Measurements from ENCODE around the gene MGST3.
A peak's percentile ranks its signal among the peaks of the same experiment; 100 is the strongest.
"Not testable (repeated sequence)": the region's sequence is repeated elsewhere in the genome, so short reads cannot be mapped to it uniquely, and the experiment has no call there.

MGST3 gene

DNA sequence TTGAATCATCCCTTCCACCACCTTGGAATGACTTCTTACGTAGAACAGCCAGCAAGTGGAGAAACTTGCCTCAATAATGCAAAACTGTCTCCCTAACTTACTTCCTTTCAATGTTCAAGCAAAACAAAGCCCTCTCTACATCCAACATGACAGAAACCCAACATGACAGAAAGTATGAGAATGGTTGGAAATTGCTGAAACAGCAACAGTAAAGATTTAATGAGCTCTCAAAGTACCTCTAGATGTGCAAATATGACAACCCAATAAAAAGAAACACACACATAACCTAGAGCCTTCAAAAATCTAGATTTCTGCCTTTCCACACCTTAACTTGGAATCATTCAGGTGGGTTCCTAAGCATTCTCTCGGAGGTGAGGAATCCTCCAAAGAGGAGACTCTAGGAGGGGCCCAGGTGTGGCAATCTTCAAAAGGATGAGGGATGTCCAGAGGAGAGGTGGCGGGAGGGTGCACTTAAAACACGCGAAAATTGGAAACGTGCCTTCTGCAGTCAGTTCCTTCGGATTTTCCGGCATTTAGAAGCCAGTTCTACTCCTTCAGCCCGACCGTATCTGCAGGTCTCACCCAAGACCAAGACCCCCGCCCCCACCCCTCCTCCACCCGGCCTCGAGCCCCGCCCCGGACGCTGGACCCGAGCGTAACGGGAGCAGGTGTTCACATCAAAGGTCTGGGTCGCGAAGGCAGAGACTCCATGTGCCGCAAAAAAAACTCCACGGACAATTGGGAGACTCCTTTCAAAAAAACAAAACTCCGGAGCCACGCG is 996 bp upstream of the MGST3 start:
- no peak for DNase-seq

DNA sequence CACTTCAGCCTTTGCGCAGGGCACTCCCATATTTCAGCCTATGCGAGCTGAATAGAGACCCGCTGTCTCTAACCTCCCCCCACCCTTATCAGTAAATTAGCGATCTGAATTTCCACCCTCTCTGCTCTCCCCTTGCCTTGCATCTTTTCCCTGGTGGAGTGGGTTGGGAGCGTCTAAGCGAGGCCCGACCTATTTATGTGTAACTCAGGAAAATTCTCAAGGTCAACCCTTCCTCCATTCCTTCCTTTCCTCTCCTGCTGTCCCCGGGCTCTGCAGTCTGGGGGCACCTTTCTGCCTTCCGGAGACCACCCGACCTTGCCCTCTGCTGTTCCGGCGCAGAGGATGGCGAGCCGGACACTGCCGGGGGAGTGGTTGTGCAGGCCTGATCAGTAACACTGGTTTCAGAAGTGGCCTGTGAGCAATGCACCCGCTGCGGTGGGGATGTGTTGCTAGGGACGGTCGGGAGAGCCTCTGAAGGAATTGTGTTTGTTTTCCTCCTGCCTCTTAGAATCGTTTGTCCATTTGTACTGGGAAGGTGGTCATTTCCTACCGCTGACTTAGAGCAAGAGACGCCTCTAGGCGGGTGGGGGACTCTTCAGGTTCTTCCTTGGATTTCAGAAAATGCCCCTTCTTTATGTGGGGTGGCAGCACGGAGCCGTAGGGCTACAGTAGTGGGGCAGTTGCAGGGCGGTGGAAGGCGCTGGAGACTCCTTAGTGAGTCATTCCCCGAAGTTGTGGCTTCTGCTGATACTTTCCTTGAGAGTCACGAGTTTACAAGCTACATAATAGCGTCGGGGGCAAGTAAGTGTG is 513 bp downstream of the MGST3 start:
- peak; percentile 16 to 24 for DNase-seq

DNA sequence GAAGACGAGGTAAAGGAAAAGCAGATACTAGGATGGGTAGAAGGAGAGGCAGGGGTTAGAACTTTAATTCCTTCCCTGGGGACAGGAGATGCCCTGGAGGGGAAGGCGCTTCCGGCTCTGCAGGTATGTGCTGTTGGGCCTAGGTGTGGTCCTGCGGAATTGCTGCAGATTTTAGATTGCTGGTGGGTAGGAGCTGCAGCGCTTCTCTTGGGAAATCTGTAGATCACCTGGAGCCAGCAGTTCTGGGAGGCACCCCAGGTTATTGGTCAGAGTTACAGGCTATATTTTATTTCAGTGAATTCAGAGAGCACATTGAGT is 1.1 kb downstream of the MGST3 start:
- DNase-seq: no peak

DNA sequence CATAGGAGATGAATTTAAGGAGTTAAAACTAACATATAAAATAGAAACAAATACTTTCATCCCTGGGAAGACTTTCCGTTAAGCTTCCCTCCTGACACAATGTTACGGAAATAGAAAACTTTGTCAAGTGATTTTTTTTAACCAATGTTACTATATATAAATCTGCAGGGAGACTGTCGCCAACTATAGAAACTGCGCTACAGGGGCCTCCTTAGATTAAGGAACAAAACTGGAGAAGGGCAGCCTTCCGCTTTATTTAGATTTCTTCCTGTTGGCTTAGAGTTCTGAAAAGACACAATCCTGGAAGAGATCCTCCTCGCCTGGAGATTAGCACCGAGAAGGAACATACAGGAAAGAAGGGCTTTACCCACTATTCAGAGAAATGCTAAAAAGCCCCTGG is 1.5 kb downstream of the MGST3 start:
- no peak for DNase-seq

DNA sequence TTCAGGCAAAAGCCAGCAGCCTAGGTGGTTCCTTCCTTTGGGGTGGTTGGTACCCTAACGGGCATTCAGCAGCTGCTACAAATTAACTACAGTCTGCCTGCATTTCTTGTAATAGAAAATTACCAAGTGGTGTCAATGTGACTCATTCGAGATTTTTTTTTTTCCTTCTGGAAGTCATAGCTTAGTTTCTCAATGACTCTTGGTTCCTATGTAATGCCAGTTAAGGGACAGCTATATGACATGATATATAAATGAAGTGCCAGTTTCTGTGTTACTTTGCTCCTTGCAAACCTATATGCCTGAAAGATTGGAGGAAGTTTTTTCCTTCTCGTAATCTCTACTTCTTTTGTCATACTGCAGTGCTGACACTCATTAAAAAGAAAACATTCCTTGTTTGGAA is 2.6 kb downstream of the MGST3 start:
- DNase-seq: no peak

DNA sequence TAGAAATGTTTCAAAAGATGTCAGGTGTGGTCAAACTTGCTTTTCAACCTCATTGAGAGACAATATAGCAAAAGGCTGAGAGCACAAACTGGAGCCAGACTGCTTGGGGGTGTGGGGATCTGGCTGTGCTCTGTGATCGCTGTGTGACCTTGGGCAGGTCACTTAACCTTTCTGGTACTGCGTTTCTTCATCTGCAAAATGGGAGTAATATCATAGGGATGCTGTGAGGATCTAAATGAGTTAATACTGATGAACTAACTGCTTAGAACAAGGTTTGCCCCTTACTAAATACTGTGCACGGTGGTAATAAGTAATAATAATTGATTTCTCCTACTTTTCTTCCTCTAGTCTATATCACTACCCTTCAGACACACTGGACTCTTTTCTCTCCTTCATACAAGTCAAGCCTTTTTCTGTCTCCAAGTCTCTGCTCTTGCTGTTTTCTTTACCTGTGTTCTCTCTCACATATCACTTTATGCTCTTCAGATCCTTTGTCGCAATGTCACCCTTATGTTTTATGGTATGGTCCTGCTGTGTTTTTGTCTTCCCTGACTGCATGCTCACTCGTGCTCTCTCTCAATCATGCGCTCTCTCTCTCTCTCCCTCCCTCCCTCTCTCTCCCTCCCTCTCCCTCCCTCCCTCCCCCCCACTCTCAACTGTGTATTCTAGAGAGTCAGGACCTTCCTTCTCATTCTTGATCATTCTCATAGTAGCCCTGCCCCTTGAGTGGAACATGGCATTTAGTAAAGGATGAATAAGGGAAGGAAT is 3.3 kb downstream of the MGST3 start:
- no peak for DNase-seq

DNA sequence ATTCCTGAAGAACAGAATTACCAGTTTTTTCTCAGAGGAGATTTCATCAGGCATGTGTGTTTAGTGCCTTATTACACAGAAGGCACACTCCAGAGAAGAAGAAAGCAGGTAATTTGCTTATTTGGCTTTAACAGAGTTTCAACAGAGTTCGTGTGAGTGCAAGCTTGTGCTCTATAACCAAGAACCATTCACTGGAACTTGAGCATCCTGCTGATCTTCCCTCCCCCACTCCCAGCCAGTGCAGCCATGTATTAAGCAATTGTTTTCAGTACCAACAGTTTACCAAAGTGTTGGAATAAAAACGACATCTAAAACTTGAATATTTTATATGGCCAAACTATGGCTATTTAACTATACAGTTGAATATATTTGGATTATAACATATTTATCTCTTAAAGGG is 4.3 kb downstream of the MGST3 start:
- no peak for DNase-seq

DNA sequence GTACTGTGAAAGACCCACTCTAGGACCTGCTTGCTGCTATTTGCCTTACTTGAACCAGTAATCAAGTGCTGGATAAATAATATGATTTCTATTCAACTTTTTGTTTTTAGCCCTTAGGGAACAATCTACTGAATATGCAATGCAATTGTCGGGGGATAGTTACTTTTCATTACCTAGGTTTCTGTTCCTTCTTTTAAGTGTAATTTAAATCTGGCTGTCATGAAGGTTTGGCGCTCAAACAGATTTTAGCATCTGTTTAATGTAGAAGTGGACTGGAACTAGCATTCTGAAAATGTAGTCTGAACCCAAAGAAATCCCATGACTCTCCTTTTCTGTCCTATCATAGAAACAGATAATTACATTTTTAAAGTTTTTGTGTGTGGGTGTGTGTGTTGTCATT is 4.8 kb downstream of the MGST3 start:
- DNase-seq: no peak

DNA sequence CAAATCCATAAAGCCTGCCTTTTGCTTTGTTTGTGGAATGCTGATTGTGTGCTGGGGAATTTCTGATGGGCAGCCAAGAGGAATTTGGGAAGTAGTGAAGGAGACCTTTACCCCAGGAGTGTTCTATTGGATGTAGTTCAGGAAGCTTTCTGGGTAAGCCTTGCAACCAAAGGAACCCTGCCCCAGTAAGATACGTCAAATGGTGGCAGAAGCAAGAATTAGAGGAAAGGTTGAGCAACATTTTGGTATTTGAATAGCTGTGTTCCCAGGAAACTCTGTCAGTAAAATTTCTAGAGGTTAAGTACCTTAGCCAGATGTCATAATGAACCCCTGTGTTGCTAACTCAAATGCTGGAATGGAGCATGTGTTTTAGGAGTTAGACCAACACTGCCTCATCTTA is 6.4 kb downstream of the MGST3 start:
- no peak for DNase-seq

DNA sequence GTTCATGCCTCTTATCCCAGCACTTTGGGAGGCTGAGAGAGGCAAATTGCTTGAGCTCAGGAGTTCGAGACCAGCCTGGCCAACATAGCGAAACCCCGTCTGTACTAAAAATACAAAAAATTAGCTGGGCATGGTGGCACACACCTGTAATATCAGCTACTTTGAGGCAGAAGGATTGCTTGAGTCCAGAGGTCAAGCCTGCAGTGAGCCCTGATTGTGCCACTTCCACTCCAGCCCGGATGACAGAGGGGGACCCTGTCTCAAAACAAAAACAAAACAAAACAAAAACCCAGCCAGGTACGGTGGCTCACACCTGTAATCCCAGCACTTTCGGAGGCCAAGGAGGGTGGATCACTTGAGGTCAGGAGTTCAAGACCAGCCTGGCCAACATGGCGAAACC is 7.2 kb downstream of the MGST3 start:
- not testable (repeated sequence) for DNase-seq

DNA sequence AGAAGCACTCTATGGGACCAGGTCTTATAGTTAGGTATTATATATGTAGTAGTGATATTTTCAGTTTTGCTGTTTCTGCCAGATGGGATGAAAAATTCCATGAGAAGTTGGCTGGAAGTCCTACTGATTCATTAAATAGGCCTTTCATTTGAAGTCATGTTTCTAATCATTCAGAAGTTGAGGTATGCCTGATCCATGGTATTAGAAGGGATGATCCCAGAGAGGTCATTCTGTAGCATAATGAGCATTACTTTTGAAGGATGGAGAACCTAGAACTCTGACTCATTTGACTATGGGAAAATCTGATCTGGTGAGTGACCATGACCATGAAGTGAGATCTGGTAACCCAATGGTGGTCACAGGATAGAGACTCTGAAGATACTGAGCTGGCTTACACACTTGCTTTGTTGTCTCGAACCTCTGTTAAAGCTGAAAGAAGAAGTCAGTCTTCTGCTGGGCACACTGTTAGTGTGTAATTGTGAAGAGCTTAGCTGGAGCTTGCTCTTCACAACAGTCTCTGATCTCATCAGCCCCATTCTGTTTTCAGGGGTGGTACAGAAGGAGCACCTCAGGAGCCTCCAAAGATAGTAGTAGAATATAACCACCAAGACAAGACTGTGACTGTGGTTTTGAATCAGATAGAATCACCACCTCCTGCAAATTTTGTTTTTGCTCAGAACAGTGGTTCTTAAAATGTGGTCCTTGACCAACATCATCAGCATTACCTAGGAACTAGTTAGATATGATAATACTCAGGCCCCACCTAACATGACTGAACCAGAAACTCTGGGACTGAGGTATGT is 9.0 kb downstream of the MGST3 start:
- no peak for DNase-seq

DNA sequence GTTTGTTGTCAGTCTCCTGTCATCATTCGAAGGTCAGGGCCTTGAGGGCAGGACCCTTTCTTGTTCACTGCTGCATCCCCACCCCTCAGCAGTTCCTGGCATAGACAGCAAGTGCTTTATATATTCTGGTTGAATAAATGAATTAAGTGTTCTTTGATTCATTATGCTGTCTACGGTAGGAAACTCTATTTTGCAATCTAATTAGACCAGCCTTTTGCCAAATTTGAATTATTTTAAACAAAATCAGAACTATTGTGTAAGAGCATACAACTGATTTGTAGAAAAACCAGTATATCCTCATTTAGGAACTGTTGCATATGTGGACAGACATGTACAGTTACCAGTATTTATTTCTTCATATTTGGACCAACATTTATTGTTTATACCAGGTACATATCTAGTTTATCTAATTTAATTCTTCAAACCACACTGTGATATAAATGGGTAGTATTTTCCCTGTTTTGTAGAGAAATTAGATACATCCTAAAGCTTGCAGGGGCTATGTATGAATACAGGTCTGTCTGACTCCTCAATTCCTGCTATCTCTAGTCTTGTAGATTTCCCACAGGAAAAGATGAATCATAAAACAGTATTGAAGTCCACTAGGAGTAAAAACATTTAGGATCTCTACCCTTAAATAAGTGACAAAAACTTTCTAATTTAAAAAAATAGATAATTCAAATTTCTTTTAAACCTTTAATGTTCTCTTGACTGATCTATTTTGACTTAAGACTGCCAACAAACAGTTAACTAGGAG is 10.4 kb downstream of the MGST3 start:
- DNase-seq: no peak

DNA sequence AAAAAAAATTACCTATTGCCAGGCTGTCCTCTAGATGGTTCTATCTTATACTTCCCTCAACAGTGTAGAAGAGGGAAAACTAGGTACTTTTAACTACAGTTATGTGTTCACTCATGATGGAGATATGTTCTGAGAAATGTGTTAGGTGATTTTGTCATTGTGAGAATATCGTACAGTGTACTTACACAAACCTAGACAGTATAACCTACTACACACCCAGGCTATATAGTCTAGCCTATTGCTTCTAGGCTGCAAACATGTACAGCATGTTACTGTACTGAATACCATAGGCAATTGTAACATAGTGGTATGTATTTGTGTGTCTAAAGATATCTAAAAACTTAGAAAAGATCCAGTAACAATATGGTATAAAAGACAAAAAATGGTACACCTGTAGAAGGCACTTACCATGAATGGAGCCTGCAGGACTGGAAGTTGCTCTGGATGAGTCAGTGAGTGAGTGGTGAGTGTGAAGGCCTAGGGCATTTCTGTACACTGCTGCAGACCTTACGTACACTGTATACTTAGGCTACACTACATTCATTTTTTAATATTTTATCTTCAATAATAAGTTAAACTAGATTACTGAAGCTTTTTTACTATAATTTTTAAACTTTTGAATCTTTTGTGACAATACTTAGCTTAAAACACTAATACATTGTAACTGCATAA is 13.2 kb downstream of the MGST3 start:
- DNase-seq: no peak

DNA sequence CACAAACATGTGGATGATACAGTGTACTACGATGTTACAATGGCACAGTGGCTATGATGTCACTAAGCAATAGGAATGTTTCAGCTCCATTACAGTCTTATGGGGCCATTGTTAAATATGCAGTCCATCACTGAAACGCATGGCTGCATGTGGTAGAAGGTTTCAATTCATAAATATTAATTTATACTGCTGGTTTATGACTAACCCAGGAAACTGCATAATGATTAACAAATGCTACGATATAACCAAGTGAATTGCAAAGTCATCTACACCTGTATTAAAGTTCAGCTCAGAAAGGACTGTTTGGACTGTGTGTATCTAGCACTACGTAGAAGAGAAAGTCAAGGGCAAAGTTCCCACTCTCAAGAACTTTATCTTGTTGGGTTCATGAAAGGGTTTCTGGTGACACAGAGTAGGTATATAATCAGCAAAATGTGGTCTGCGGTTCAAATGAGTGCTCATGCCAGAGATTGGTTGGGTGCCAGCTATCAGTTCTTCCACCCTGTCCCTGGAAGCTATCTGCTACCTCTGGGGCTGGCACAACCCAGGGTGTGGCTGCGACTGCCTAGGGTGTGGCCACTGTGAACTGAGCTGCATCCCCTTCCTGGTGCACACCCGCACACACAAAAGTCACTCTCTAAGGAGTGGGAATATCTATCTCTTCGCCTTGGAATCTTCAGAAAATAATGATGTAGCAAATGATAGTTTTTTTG is 14.8 kb downstream of the MGST3 start:
- DNase-seq: no peak

DNA sequence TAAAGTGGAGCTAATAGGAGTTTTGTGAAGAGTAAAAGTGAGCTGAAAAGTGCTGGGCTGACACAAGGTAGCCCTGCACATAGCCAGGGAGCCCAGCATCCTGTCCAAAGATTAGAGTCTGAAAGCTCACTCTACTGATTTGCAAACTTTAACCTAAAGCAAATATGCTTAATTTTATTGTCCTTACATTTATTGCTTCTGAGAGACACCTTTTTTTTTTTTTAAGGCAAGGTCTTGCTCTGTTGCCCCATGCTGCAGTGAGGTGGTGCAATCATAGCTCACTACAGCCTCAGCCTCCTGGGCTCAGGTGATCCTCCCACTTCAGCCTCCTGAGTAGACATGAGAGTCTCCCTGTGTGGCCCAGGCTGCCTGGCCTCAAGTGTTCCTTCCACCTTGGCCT is 16.5 kb downstream of the MGST3 start:
- no peak for DNase-seq

DNA sequence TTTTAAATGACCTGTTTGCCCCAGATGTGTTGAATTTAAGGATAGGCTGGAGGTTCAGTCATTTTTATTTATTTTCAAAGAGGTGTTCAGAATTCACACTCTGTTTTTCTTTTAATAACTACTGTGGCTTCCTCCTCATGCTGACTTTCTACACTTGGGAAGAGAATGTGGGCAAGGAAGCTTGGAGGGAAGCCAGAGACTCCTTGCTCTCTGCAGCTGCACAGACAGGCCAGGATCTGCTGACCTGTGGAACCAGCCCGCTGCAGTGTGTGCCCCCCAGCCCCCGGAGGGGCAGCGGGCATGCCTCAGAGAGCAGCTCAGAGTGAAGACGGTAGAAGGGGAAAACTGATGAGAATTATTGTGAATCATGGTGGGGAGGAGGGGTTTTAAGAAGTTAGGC is 16.9 kb downstream of the MGST3 start:
- no peak for DNase-seq

DNA sequence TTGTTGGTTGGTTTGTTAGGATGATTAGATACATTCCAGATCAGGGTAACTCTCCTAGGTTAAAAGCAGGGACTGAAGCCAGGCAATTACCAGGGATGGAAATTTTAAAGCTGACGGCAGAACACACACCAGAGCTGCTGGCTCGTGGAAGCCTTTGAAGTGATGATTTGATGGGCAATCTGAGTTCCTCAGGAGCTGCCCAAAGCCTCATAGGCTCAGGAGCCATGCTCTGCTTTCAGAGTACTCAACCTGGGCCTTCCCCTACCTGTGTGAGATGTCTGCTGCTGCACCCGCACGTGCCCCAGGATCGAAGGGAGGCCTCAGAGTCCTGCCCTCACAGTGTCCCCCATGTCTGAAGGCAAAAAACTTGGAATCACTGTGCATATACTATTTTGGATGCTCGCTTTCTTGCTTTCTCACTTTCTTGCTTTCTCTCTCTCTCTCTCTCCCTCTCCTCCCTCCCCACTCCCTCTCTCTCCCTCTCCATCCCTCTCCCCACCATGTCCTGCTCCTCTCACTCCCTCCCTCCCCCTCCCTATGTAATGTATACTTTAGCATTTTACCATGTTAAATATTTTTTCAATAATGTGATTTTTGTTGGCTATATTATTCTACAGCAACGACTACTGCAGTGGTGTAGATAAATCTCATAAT is 18.0 kb downstream of the MGST3 start:
- no peak for DNase-seq

DNA sequence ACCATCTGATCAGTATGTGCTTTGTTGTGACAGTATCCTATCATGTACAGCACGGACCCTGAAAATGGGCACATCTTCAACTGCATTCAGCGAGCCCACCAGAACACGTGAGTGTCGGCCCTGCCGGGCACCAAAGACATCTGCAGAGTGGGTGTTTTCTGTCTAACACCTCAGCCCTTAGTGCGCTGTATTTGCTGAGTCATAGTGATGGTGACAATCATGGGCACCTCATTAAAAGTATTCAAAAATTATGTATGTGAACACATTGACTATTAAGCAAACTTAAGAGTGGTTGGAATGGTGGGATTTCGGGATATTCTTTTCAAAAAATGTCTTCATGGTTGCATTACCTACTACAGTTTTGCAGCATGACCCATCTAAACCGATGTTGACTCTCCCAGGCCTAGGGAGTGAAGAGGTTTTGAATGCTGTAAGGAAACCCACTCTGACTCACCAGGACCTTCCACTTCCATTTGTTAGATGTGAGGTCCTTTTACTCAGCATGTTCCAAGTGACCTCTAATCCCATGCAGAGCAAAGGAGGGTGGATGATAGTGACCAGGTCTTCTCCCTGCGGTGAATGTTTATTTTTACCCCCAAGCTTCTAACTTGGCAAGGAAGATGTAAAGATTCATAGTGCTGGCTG is 20.1 kb downstream of the MGST3 start:
- no peak for DNase-seq

DNA sequence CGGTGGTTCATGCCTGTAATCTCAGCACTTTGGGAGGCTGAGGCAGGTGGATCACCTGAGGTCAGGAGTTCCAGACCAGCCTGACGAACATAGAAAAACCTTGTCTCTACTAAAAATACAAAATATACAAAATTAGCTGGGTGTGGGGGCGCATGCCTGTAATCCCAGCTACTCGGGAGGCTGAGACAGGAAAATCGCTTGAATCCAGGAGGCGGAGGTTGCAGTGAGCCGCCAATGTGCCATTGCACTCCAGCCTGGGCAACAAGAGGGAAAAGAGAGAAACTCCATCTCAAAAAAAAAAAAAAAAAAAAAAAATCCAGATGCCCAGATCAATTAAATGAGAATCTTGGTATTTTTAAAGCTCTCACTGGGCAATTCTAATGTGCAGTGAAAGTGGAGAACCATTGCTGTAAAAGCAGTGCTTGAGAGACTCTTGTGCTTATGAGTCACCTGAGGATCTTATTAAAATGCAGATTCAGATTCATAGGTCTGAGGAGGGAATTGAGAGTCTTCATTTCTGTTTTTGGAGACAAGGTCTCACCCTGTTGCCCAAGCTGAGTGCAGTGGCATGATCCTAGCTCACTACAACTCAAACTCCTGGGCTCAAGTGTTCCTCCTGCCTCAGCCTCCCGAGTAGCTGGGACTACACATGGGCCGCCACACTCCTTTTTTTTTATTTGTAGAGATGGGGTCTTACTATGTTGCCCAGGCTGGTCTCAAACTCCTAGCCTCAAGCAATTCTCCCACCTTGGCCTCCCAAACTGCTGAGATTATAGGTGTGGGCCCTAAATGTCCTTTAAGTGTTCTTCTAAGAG is 27.9 kb downstream of the MGST3 start:
- not testable (repeated sequence) for DNase-seq

Measured in stimulated activated CD4-positive, alpha-beta T cell treated with anti-CD3 and anti-CD28 coated beads, Interleukin-4, amount 100 ng/mL, for 4 hours (primary cell).